NCI-H2196 (cell line): ENCODE measurements around the gene CDH5.

Experiments
- DNase-seq: peaks from one replicate; lab custom pipeline; 2025; ENCODE audit not compliant: unreplicated experiment; lab: John Stamatoyannopoulos, UW

Gene CDH5

GRCh38 chr16:66372078-66372897 is 5.8 kb downstream of the CDH5 start:
- DNase-seq, result no peak

- no peak for DNase-seq
These were observed 6.3 kb downstream of the CDH5 start for GRCh38 chr16:66372898-66373155.

GRCh38 chr16:66373667-66374066 is 7.2 kb downstream of the CDH5 start:
- no peak for DNase-seq

- no peak for DNase-seq
These were observed 7.7 kb downstream of the CDH5 start for GRCh38 chr16:66374176-66374575.

DNA sequence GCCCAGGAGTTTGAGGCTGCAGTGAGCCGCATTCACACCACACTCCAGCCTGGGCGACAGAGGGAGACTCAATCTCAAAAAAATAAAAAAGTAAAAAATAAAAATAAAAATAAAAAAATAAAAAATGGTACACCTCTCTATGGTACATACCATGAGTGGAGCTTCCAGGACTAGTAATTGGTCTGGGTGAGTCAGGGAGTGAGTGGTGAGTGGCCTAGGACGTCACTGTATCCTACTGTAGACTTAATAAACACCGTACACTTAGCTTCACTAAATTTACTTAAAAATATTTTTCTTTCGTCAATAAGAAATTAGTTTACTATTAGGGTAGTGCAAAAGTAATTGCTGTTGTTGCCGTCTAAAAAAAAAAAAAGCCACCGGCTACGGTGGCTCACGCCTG is 9.0 kb downstream of the CDH5 start:
- no peak for DNase-seq

GRCh38 chr16:66376114-66376513 is 9.6 kb downstream of the CDH5 start:
- DNase-seq, result no peak

DNA sequence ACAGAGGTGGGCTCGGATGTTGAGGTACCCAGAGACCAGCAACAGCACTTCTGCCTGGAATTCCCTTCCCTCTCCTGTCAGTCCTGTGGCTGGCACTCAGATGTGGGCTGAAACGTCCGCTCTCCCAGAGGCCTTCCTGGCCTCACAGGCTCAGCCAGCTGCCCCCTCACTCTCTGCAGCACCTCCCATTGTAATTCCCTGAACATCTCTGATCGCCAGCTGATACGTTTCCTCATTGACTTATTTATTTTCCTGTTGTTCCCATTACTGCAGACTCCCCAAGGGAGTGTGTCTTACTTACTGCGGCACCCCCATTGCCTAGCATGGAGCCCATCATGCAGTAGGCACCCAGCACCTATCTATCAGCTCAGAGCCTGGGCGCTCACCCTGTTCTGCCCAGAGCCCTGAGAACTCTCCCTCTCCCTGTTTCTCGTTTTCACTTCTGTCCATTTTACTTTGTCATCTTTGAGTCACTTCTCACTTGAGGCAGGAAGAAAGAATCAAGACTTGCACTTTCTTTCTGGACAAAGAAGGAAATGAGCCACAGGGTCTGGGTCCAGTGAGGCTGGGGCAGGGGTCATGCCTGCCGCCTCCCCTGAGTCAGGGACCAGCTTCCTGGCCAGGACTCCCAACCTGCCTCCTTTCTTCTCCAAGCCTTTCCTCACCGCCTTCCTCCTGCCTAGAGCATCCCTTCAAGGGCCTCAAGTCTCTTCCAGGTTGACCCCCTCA is 10.2 kb downstream of the CDH5 start:
- no peak for DNase-seq

GRCh38 chr16:66377324-66377723 is 10.8 kb downstream of the CDH5 start:
- DNase-seq, result no peak

DNA sequence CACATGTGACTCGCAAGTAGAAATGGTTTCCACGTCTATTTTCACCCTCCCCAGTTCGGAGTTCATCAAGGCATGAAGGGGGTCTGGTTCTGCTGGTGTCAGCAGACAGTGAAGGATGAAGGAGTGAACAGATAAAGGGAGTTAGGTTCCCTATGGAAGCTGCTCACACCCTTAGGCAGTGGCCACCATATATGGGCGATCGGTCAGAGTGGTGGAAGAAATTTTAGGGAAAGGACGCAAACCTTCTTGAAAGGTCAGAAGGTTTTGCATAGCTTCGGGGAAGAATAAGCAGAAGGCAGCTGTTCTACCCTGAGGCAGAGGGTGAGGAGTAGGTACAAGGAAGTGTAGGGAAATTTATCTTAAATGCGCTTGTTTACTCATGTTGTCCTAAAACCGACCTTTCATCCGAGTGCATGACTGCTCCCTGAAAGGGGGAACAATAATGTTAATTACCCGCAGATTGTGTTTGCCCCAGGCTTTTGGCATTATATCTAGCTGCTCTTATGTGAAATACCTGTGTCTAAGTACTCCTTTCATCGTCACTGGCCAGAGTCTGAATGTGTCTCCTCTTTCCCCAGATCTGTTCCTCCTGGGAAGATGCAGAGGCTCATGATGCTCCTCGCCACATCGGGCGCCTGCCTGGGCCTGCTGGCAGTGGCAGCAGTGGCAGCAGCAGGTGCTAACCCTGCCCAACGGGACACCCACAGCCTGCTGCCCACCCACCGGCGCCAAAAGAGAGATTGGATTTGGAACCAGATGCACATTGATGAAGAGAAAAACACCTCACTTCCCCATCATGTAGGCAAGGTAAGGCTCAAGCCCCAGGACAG is 12.5 kb downstream of the CDH5 start:
- no peak for DNase-seq

DNA sequence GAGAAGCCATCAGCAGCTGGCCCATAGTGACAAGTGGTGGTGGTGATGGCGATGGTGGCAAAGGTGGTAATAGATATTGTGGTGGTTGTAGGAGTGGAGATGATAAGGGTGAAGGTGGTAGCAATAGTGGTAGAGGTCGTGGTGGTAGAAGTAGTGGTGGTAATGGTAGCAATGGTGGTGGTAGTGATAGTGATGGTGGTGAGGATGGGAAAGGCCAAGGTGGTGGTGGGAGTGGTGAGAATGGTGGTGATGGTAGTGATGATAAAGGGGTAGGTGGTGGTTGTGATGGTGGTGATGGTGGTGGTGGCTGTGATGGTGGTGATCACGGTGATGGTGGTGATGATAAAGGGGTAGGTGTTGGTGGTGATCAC is 13.1 kb downstream of the CDH5 start:
- DNase-seq, result no peak

GRCh38 chr16:66380421-66380820 is 13.9 kb downstream of the CDH5 start:
- DNase-seq, result no peak

- no peak for DNase-seq
These were observed 15.2 kb downstream of the CDH5 start for GRCh38 chr16:66381585-66382170.

GRCh38 chr16:66382171-66382965 is 15.9 kb downstream of the CDH5 start:
- no peak for DNase-seq

DNA sequence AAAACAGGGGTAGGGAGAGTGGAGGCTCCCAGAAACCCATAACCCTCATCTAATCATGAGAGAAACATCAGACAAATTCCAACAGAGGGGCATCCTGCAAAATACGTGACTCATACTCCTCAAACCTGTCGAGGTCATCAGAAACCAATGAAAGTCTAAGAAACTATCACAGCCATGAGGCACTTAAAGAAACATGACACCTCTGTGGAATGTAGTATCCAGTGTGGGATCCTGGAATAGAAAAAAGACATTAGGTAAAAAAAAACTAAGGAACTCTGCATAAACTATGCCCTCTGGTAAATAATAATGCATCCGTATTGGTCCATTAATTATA is 16.4 kb downstream of the CDH5 start:
- DNase-seq, result no peak

DNA sequence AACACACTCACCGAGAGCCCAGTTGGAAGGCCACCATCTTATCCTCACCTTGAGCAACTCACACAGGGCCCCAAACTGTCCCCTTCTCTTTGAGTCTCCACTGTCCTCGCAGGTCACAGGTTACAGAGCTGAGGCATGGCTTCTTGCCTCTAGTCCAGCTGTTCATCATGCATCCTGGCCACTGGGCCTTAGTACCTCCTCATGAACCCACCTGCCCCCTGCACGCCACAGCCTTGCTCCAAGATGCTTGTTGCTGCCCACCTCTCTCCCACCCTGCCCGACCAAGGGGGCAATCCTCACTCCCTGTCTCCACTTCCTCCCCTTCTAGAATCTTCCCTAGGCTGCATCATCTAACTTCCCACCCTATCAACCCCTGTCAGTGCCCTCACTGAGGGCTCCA is 17.1 kb downstream of the CDH5 start:
- no peak for DNase-seq

- DNase-seq, result no peak
These were observed 18.9 kb downstream of the CDH5 start for GRCh38 chr16:66385415-66385814.

DNA sequence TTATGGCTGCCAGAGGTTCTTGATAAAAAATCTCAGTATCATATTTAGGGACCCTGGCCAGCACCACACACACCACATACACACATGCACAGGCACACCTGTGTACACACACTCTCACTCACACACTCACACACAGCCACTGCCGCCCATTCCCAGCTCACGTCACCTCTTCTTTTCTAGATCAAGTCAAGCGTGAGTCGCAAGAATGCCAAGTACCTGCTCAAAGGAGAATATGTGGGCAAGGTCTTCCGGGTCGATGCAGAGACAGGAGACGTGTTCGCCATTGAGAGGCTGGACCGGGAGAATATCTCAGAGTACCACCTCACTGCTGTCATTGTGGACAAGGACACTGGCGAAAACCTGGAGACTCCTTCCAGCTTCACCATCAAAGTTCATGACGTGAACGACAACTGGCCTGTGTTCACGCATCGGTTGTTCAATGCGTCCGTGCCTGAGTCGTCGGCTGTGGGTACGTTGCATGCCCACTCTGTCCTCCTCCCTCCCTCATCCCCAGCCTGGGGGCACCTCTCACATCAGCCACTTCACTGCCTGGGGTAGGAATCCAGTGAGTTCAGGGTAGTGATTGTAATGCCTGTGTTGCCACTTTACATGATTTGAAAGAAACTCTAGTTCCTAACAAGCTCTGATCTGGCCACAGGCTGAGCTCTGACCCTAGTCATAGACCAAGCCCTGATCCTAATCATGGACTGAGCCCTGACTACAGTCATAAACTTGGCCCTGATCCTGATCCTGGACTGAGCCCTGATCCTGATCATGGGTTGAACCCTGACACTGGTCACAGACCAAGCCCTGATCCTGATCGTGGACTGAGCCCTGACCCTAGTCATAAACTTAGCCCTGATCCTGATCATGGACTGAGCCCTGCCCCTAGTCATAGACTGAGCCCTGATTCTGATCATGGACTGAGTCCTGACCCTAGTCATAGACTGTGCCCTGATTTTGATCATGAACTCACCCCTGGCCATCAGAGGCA is 20.4 kb downstream of the CDH5 start:
- DNase-seq, result no peak

GRCh38 chr16:66387817-66388332 is 21.4 kb downstream of the CDH5 start:
- DNase-seq, result no peak

DNA sequence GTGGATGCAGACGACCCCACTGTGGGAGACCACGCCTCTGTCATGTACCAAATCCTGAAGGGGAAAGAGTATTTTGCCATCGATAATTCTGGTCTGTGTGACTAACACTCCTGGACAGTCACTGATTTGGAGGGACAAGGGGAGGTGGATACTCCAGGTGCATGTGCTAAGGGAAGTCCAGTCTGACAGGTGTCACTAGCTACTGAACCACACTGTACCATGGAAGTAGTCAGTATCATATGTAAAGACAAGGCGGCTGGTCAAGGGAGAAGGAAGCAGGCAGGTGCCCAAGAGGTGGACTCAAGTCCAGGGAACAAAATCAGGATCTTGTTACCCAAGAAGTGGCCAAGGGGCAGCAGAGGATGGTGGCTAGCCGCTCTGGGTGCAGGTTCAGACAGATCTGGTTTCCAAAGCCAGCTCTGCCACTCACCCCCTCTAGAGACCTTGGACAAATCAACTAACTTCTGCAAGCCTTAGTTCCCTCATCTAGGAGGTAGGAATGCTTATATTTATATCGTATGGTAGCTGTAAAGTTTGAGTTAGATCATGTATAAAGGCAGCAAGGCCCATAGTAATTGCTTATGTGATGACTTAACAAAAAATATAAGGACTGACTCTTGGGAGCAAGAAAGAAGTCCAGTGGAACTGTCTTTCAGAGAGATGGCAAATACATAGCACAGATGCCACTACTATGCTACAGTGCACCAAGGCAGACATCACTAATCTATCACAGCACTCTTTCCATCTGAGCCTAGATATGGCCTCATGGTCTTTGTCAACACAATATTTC is 22.1 kb downstream of the CDH5 start:
- DNase-seq, result no peak
